Right lobe of liver (tissue), 4 donors: Measurements from ENCODE around the gene OR2T8.

Source experiments
- CTCF ChIP-seq, 4 donors: fragments of 200-600 bp in 3 of 4; fragments of 450-650 bp in 1 of 4; IDR thresholded peaks; one replicate each; pipeline versions ENCODE4 v1.5.1 to v1.8.0; 2016 to 2022; ENCODE audit warnings: antibody characterized with exemption in 4 of 4, mild to moderate bottlenecking in 2 of 4
- POLR2A ChIP-seq: fragments of 450-650 bp; IDR thresholded peaks from one replicate; pipeline ENCODE4 v1.6.1; 2017; ENCODE audit warnings: antibody characterized with exemption, mild to moderate bottlenecking
- donor health status: DM: no; HTN: no; CAD: no.
- donor health status: DM: no; HTN: no; CAD: no.
- donor health status: DM: no; HTN: yes; CAD: no.

DNA sequence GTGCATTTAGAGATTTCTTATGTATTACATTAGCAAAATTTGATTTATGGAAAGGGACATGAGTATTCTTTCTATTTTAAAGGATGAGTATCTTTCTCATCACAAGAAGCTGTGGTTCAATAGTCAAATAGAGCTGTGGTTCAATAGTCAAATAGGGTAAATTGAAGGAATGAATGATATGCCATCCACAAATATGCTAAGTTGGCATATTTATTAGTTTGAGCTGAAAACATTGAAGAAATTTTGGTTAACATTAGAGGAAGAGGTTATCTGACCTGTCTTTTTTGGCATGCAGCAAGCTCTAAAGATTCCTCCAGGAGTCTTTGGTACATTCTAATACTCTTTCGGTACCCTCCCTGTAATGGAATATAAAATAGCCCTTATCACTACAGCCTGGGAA lies 33.4 kb downstream of the OR2T8 start:
- TF ChIP-seq POLR2A, result no peak
- no peak for TF ChIP-seq CTCF (IDR thresholded peaks at IDR 0.05)
